Neuronal stem cell (in vitro differentiated cells): Measurements from ENCODE around the gene GLRA3.

Experiments
- DNase-seq: peaks from one replicate; pipeline ENCODE4 v3.0.0-alpha.2; 2013; ENCODE audit warnings: low spot score
- H2AFZ ChIP-seq: one replicate; pipeline ENCODE4 v1.6.1; 2013; ENCODE audit warnings: mild to moderate bottlenecking, low read length, inconsistent platforms
- H2AK5ac ChIP-seq: 2 replicates; pipeline ENCODE4 v1.6.1; 2013; ENCODE audit warnings: low read depth, mild to moderate bottlenecking, inconsistent platforms, low read length, moderate library complexity, mixed read lengths
- H2BK120ac ChIP-seq: 2 replicates; pipeline ENCODE4 v1.6.1; 2013; ENCODE audit warnings: low read depth, mild to moderate bottlenecking, inconsistent platforms, low read length, moderate library complexity, mixed read lengths
- H2BK12ac ChIP-seq: one replicate; pipeline ENCODE4 v1.6.1; 2013; ENCODE audit warnings: low read length, inconsistent platforms
- H2BK15ac ChIP-seq: 2 replicates; pipeline ENCODE4 v1.6.1; 2013; ENCODE audit warnings: mild to moderate bottlenecking, low read length, inconsistent platforms, mixed read lengths
- H2BK5ac ChIP-seq: one replicate; pipeline ENCODE4 v1.6.1; 2013; ENCODE audit warnings: inconsistent platforms, mild to moderate bottlenecking, low read length, moderate library complexity
- H3K14ac ChIP-seq: one replicate; pipeline ENCODE4 v1.6.1; 2013; ENCODE audit warnings: low read length, inconsistent platforms
- H3K18ac ChIP-seq: 2 replicates; pipeline ENCODE4 v1.6.1; 2013; ENCODE audit warnings: low read length, inconsistent platforms
- H3K23ac ChIP-seq: 2 replicates; pipeline ENCODE4 v1.6.1; 2013; ENCODE audit warnings: low read depth, mild to moderate bottlenecking, mixed read lengths, low read length, inconsistent platforms; ENCODE audit not compliant: poor library complexity
- H3K27ac ChIP-seq: replicated peaks from 3 replicates; pipeline ENCODE4 v1.5.1; 2013; ENCODE audit warnings: low read length, inconsistent platforms
- H3K27me3 ChIP-seq, 3 experiments: 2 replicates each; pipeline ENCODE4 v1.6.1; 2013; ENCODE audit warnings: low read length in 3 of 3, mild to moderate bottlenecking in 2 of 3, inconsistent platforms in 1 of 3, low read depth in 1 of 3, mixed read lengths in 1 of 3, moderate library complexity in 1 of 3; ENCODE audit not compliant: control insufficient read depth in 3 of 3, insufficient read depth in 3 of 3
- H3K36me3 ChIP-seq, 2 donors: replicated peaks in 1 of 2; 2 replicates each; pipeline ENCODE4 v1.6.1; 2013; ENCODE audit warnings: low read length in 2 of 2; ENCODE audit not compliant: control insufficient read depth in 2 of 2, insufficient read depth in 2 of 2
- H3K4ac ChIP-seq: 2 replicates; pipeline ENCODE4 v1.6.1; 2013; ENCODE audit warnings: inconsistent platforms, mild to moderate bottlenecking, low read length, moderate library complexity
- H3K4me1 ChIP-seq, 2 donors: 1 replicate in 1 of 2; 2 replicates in 1 of 2; pipeline ENCODE4 v1.6.1; 2013; ENCODE audit warnings: low read length in 2 of 2, low read depth in 1 of 2; ENCODE audit not compliant: control insufficient read depth in 2 of 2, insufficient read depth in 1 of 2
- H3K4me2 ChIP-seq: one replicate; pipeline ENCODE4 v1.6.1; 2013; ENCODE audit warnings: mild to moderate bottlenecking, low read length, inconsistent platforms; ENCODE audit not compliant: insufficient read depth, poor library complexity, severe bottlenecking
- H3K4me3 ChIP-seq, 2 donors: 2 replicates each; pipeline ENCODE4 v1.5.1; 2013; ENCODE audit warnings: low read length in 2 of 2, mild to moderate bottlenecking in 2 of 2, inconsistent platforms in 1 of 2, moderate library complexity in 1 of 2
- H3K79me1 ChIP-seq: one replicate; pipeline ENCODE4 v1.6.1; 2013; ENCODE audit warnings: low read depth, mild to moderate bottlenecking, inconsistent platforms, low read length, moderate library complexity
- H3K9ac ChIP-seq: one replicate; pipeline ENCODE4 v1.6.1; 2013; ENCODE audit warnings: mild to moderate bottlenecking, low read depth, low read length, inconsistent platforms; ENCODE audit not compliant: poor library complexity
- H3K9me3 ChIP-seq, 2 donors: replicated peaks in 1 of 2; 2 replicates each; pipeline versions ENCODE3 to v1.6.1; 2013; ENCODE audit warnings: low read length in 2 of 2, mild to moderate bottlenecking in 2 of 2, inconsistent platforms in 1 of 2, low read depth in 1 of 2, mixed read lengths in 1 of 2, moderate library complexity in 1 of 2; ENCODE audit not compliant: control insufficient read depth in 2 of 2, insufficient read depth in 1 of 2
- H4K8ac ChIP-seq: one replicate; pipeline ENCODE4 v1.6.1; 2013; ENCODE audit warnings: low read depth, mild to moderate bottlenecking, inconsistent platforms, low read length, moderate library complexity
- H4K91ac ChIP-seq: one replicate; pipeline ENCODE4 v1.6.1; 2013; ENCODE audit warnings: low read length, low read depth, mild to moderate bottlenecking, inconsistent platforms; ENCODE audit not compliant: poor library complexity
- WGBS, 2 donors: extraction: QIAGEN DNeasy Blood & Tissue Kit; methylation state at CpG; one replicate each; pipeline ENCODE4 v1.1.7; 2013; ENCODE audit warnings: missing lambda C conversion rate in 2 of 2, mixed read lengths in 1 of 2; ENCODE audit not compliant: insufficient read length in 2 of 2, insufficient replicate concordance in 1 of 2; ENCODE audit errors: extremely low coverage in 2 of 2; 5-methylcytosine and 5-hydroxymethylcytosine counted together

GLRA3 gene

GRCh38 chr4:174690665-174691064 is 138.4 kb downstream of the GLRA3 start:
- H3K23ac ChIP-seq = no peak overlapping the region
- DNase-seq = no peak
- H3K9me3 ChIP-seq = no peaks in the 10 kb centered on the region
- H3K4me3 ChIP-seq = no peak overlapping the region
- no CpG with 5 or more reads among the region's 1 CpG for WGBS, 2 donors
- no peak overlapping the region for H2AK5ac ChIP-seq
- no peak overlapping the region for H2AFZ ChIP-seq
- no peak overlapping the region for H3K27ac ChIP-seq
- no peaks in the 10 kb centered on the region for H3K4me1 ChIP-seq
- H3K36me3 ChIP-seq = no peaks in the 10 kb centered on the region
- H2BK12ac ChIP-seq = no peak overlapping the region
- H3K14ac ChIP-seq = no peak overlapping the region
- H2BK5ac ChIP-seq = no peak overlapping the region
- H3K4me2 ChIP-seq = no peak overlapping the region
- H2BK15ac ChIP-seq = no peak overlapping the region
- H4K8ac ChIP-seq = no peak overlapping the region
- no peak overlapping the region for H3K18ac ChIP-seq
- no peak overlapping the region for H2BK120ac ChIP-seq
- H3K4ac ChIP-seq = no peak overlapping the region
- H3K27me3 ChIP-seq = no peaks in the 10 kb centered on the region
- H3K9ac ChIP-seq = no peak overlapping the region
- H4K91ac ChIP-seq = no peak overlapping the region
- H3K79me1 ChIP-seq = no peaks in the 10 kb centered on the region

GRCh38 chr4:174689618-174690017 is 139.4 kb downstream of the GLRA3 start:
- H2BK15ac ChIP-seq = no peak overlapping the region
- no peak overlapping the region for H4K91ac ChIP-seq
- H3K14ac ChIP-seq = no peak overlapping the region
- H3K4ac ChIP-seq = no peak overlapping the region
- no peak overlapping the region for H3K18ac ChIP-seq
- H3K4me2 ChIP-seq = no peak overlapping the region
- no peak overlapping the region for H2BK12ac ChIP-seq
- no peak overlapping the region for H2BK120ac ChIP-seq
- no peak overlapping the region for H3K23ac ChIP-seq
- no peak overlapping the region for H2AFZ ChIP-seq
- no peak overlapping the region for H2AK5ac ChIP-seq
- H3K79me1 ChIP-seq = no peaks in the 10 kb centered on the region
- no peaks in the 10 kb centered on the region for H3K9me3 ChIP-seq
- no peak overlapping the region for H4K8ac ChIP-seq
- H2BK5ac ChIP-seq = no peak overlapping the region
- no peaks in the 10 kb centered on the region for H3K4me1 ChIP-seq
- no peaks in the 10 kb centered on the region for H3K36me3 ChIP-seq
- WGBS, 2 donors = no CpG with 5 or more reads among the region's 4 CpGs
- no peak overlapping the region for H3K4me3 ChIP-seq
- no peak overlapping the region for H3K27ac ChIP-seq
- no peaks in the 10 kb centered on the region for H3K27me3 ChIP-seq
- no peak overlapping the region for H3K9ac ChIP-seq
- no peak for DNase-seq

GRCh38 chr4:174686826-174687225 is 142.2 kb downstream of the GLRA3 start:
- no peak overlapping the region for H3K4ac ChIP-seq
- no peak overlapping the region for H3K23ac ChIP-seq
- no peak overlapping the region for H3K4me2 ChIP-seq
- no peaks in the 10 kb centered on the region for H3K36me3 ChIP-seq
- no peak overlapping the region for H2AK5ac ChIP-seq
- H3K4me3 ChIP-seq = no peak overlapping the region
- no peak overlapping the region for H3K9ac ChIP-seq
- DNase-seq = no peak
- H3K14ac ChIP-seq = no peak overlapping the region
- no peak overlapping the region for H2BK120ac ChIP-seq
- no peak overlapping the region for H2BK15ac ChIP-seq
- H2BK12ac ChIP-seq = no peak overlapping the region
- no peak overlapping the region for H4K8ac ChIP-seq
- H3K27ac ChIP-seq = no peak overlapping the region
- H3K27me3 ChIP-seq = no peaks in the 10 kb centered on the region
- no peaks in the 10 kb centered on the region for H3K9me3 ChIP-seq
- no peak overlapping the region for H2BK5ac ChIP-seq
- H3K4me1 ChIP-seq = no peaks in the 10 kb centered on the region
- H4K91ac ChIP-seq = no peak overlapping the region
- no peak overlapping the region for H3K18ac ChIP-seq
- no peak overlapping the region for H2AFZ ChIP-seq
- no peaks in the 10 kb centered on the region for H3K79me1 ChIP-seq

- no peak overlapping the region for H2AFZ ChIP-seq
- WGBS, 2 donors = no CpG with 5 or more reads among the region's 4 CpGs
Measured at GRCh38 chr4:174681723-174682300, 147.2 kb downstream of the GLRA3 start.

More at GRCh38 chr4:174681723-174682300, 147.2 kb downstream of the GLRA3 start:
- DNase-seq = no peak
- Histone ChIP-seq H3K4me3 (no peak overlapping the region), H3K9ac (no peak overlapping the region), H3K9me3 (no peaks in the 10 kb centered on the region), H3K27ac (no peak overlapping the region), H3K4me1 (no peaks in the 10 kb centered on the region), H3K14ac (no peak overlapping the region), H2BK5ac (no peak overlapping the region), H2BK120ac (no peak overlapping the region), H3K79me1 (no peaks in the 10 kb centered on the region), H4K8ac (no peak overlapping the region), H2BK15ac (no peak overlapping the region), H3K23ac (no peak overlapping the region), H3K36me3 (no peaks in the 10 kb centered on the region), H3K27me3 (no peaks in the 10 kb centered on the region), H3K4me2 (no peak overlapping the region), H2BK12ac (no peak overlapping the region), H2AK5ac (no peak overlapping the region), H4K91ac (no peak overlapping the region), H3K4ac (no peak overlapping the region), H3K18ac (no peak overlapping the region)
